Upper lobe of left lung (tissue), 6 donors: Measurements from ENCODE around the gene SMCO4. TPM values are rescaled to one million over a fixed set of nuclear protein-coding genes. Genes with fewer than 3 reads are reported as not detected.

Experiments
- ATAC-seq, 2 donors: fragments of 200-7000 bp; cut with Tn5 transposase; one replicate each; pipeline ENCODE4 v1.9.1; 2022; ENCODE audit warnings: mild to moderate bottlenecking in 2 of 2, moderate library complexity in 2 of 2; ENCODE audit not compliant: low FRiP score in 2 of 2
- DNase-seq, 2 donors: peaks; one replicate each; pipeline ENCODE4 v3.0.0-alpha.2; 2019 to 2020
- H3K27ac ChIP-seq, 4 donors: fragments of 200-600 bp; sonication (generic); one replicate each; pipeline ENCODE4 v1.5.1; 2016 to 2019
- H3K27me3 ChIP-seq, 4 donors: fragments of 200-600 bp; sonication (generic); one replicate each; pipeline ENCODE4 v1.5.1; 2017 to 2019
- H3K36me3 ChIP-seq, 4 donors: fragments of 200-600 bp; sonication (generic); one replicate each; pipeline ENCODE4 v1.5.1; 2016 to 2019
- H3K4me1 ChIP-seq, 4 donors: fragments of 200-600 bp; sonication (generic); one replicate each; pipeline ENCODE4 v1.5.1; 2018 to 2019
- H3K4me3 ChIP-seq, 4 donors: fragments of 200-600 bp; sonication (generic); one replicate each; pipeline ENCODE4 v1.5.1; 2017 to 2019; ENCODE audit warnings: mild to moderate bottlenecking in 2 of 4, moderate library complexity in 1 of 4
- H3K9me3 ChIP-seq, 4 donors: fragments of 200-600 bp; sonication (generic); one replicate each; pipeline ENCODE4 v1.5.1; 2018 to 2019
- EP300 ChIP-seq, 4 donors: sonication (generic); formaldehyde crosslinking; IDR thresholded peaks; one replicate each; pipeline ENCODE4 v1.5.1; 2017; ENCODE audit warnings: antibody characterized with exemption in 4 of 4, control low read depth in 2 of 4
- POLR2A ChIP-seq, 4 donors: fragments of 450-650 bp; IDR thresholded peaks; one replicate each; pipeline ENCODE4 v1.5.1; 2016 to 2017; ENCODE audit warnings: antibody characterized with exemption in 4 of 4, mild to moderate bottlenecking in 2 of 4
- POLR2AphosphoS5 ChIP-seq, 2 donors: sonication (generic); formaldehyde crosslinking; IDR thresholded peaks; one replicate each; pipeline ENCODE4 v1.5.1; 2017; ENCODE audit warnings: antibody characterized with exemption in 2 of 2
- WGBS, 2 donors: methylation state at CpG; one replicate each; pipeline ENCODE4 v1.1.5; 2017 to 2018; 5-methylcytosine and 5-hydroxymethylcytosine counted together
- total RNA-seq, 6 donors: library from RNA; depleted of rRNA in 4 of 6; stranded (reverse); fragments of >200 nt in 4 of 6; gene quantifications; one replicate each; pipeline versions ENCODE4 v1.1.0 to v1.2.1, GENCODE V29; 2016 to 2021
- TF ChIP-seq, protein P1 (sequence below), 6 experiments: fragments of 450-650 bp in 4 of 6; fragments of 200-600 bp in 2 of 6; sonication (generic) in 2 of 6; IDR thresholded peaks; one replicate each; pipeline ENCODE4 v1.5.1; 2016 to 2019; ENCODE audit warnings: antibody characterized with exemption in 6 of 6
- donor health status: DM: no; HTN: no; CAD: no; lungs with moderate emphysema.
- donor health status: DM: no; HTN: yes; CAD: no; lungs with severe emphysema.

The SMCO4 gene
- total RNA-seq, 6 donors from 2014 or later: 13.6 to 62.4 (median 42.1) TPM

DNA sequence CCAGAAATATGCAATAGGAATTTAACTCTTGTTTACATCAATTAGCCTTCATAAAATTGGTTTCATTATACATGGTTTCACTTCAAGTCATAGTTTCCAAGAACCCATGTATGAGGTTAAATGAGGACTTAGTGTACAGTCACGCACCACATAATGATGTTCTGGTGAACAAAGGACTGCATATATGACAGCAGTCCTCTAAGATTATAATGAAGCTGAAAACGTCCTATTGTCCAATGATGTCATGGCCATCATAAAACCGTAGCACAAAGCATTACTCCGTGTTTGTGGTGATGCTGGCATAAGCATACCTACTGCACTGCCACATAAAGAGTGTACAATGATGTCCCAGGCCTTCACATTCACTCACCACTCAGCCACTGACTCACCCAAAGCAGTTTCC, 31.1 kb downstream of the SMCO4 start:
- Histone ChIP-seq H3K27me3 (no peaks in the 10 kb centered on the region), H3K27ac (no peak overlapping the region), H3K4me1 (peaks cover 0 to 6% (median 0%) of the 10 kb centered on the region in 4 donors), H3K9me3 (no peaks in the 10 kb centered on the region), H3K36me3 (no peaks in the 10 kb centered on the region), H3K4me3 (no peak overlapping the region)
- no peak for ATAC-seq
- DNase-seq: no peak
- 86 to 90% methylated on average over 4 of the region's 4 CpGs for WGBS, 2 donors
- TF ChIP-seq EP300 (IDR thresholded peaks at IDR 0.05): no peak
- TF ChIP-seq POLR2A (IDR thresholded peaks at IDR 0.05): no peak
- no peak for TF ChIP-seq POLR2AphosphoS5 (IDR thresholded peaks at IDR 0.05)
- TF ChIP-seq, protein P1, sequence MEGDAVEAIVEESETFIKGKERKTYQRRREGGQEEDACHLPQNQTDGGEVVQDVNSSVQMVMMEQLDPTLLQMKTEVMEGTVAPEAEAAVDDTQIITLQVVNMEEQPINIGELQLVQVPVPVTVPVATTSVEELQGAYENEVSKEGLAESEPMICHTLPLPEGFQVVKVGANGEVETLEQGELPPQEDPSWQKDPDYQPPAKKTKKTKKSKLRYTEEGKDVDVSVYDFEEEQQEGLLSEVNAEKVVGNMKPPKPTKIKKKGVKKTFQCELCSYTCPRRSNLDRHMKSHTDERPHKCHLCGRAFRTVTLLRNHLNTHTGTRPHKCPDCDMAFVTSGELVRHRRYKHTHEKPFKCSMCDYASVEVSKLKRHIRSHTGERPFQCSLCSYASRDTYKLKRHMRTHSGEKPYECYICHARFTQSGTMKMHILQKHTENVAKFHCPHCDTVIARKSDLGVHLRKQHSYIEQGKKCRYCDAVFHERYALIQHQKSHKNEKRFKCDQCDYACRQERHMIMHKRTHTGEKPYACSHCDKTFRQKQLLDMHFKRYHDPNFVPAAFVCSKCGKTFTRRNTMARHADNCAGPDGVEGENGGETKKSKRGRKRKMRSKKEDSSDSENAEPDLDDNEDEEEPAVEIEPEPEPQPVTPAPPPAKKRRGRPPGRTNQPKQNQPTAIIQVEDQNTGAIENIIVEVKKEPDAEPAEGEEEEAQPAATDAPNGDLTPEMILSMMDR (IDR thresholded peaks at IDR 0.05): no peak

DNA sequence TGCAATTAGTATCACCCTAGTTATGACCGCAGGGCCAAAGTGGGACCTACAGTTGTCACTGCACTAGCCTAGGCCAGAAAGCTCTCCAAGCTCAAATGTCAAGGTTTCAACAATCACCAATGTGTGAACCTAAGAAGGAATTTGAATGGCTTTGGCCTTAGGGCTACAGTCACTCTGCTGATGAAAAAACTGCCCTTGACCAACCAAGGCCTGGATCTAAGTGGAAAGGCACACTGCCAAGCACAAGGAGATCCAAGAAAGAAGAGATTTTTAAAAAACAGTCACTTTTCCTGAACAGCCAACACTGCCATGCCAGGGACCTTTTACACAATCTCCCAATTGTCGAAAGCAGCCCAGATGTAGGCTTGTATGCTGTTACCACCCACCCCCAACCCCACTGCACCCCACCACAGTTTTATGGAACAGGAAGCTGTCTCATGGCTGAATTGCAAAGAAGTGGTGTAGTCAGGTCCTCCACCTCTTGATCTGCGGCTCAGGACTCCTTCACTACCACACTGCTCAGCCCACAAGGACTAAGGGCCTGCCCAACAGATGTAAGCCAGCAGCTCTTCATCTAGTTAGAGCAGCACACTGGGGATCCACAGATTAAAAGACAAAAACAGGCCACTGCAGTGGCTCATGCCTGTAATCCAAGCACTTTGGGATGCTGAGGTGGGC, 32.9 kb downstream of the SMCO4 start:
- DNase-seq: no peak
- 77 to 89% methylated on average over 3 of the region's 3 CpGs for WGBS, 2 donors
- no peak for ATAC-seq

DNA sequence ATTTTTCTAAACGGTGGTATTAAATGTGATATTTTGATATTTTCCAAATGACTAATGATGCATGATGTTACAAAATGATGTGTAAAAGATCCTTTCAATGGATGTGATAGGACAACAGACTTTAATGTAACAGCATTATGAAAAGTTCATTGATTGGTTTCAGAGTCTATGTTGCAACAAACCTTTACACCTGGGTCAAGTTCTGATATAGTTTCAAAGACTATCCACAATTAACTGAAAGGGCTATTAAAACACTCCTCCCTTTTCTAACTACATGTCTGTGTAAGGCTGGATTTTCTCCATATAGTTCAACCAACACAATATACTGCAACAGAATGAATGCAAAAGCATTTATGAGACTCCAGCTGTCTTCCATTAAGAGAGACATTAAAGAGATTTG, 35.7 kb downstream of the SMCO4 start:
- no peaks in the 10 kb centered on the region for H3K27me3 ChIP-seq
- H3K27ac ChIP-seq: no peak overlapping the region
- no peaks in the 10 kb centered on the region for H3K4me1 ChIP-seq
- H3K36me3 ChIP-seq: peaks cover 0 to 5% (median 0%) of the 10 kb centered on the region in 4 donors
- WGBS, 2 donors: 83 to 90% methylated on average over 1 of the region's 1 CpG
- no peaks in the 10 kb centered on the region for H3K9me3 ChIP-seq
- DNase-seq: no peak
- TF ChIP-seq EP300 (IDR thresholded peaks at IDR 0.05): no peak
- TF ChIP-seq POLR2A (IDR thresholded peaks at IDR 0.05): no peak
- ATAC-seq: no peak
- no peak overlapping the region for H3K4me3 ChIP-seq

More for the DNA sequence above, 32.9 kb downstream of the SMCO4 start:
- Histone ChIP-seq H3K27me3 (no peaks in the 10 kb centered on the region), H3K27ac (no peak overlapping the region), H3K4me3 (no peak overlapping the region), H3K4me1 (no peaks in the 10 kb centered on the region), H3K9me3 (no peaks in the 10 kb centered on the region), H3K36me3 (no peaks in the 10 kb centered on the region)
- TF ChIP-seq EP300 (IDR thresholded peaks at IDR 0.05) (no peak), POLR2AphosphoS5 (IDR thresholded peaks at IDR 0.05) (no peak), POLR2A (IDR thresholded peaks at IDR 0.05) (no peak)
- TF ChIP-seq, protein P1 (IDR thresholded peaks at IDR 0.05): no peak

DNA sequence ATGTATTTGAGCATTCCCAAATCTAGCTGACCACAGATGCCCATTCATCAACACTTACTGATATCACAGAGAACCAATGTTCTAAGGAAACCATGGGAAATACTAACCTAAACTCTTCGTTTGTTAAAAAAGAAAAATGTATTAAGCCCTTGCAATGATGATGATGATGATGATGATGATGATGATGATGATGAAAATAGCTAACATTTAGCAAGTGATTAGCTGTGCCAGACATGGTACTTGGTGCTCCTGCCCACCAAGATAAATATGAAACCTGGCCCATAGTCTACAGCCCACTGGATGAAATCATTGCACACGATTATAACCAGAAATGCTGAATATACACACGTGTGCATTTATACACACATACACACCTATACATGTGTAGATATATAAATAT, 37.5 kb downstream of the SMCO4 start:
- H3K27ac ChIP-seq: no peak overlapping the region
- peaks cover 0 to 5% (median 0%) of the 10 kb centered on the region in 4 donors for H3K36me3 ChIP-seq
- no peak for ATAC-seq
- TF ChIP-seq, protein P1 (IDR thresholded peaks at IDR 0.05): no peak
- TF ChIP-seq POLR2AphosphoS5 (IDR thresholded peaks at IDR 0.05) (no peak), EP300 (IDR thresholded peaks at IDR 0.05) (no peak), POLR2A (IDR thresholded peaks at IDR 0.05) (no peak)
- WGBS, 2 donors: 78 to 85% methylated on average over 3 of the region's 3 CpGs
- H3K4me1 ChIP-seq: no peaks in the 10 kb centered on the region
- no peaks in the 10 kb centered on the region for H3K9me3 ChIP-seq
- no peak overlapping the region for H3K4me3 ChIP-seq
- H3K27me3 ChIP-seq: no peaks in the 10 kb centered on the region
- DNase-seq: no peak

DNA sequence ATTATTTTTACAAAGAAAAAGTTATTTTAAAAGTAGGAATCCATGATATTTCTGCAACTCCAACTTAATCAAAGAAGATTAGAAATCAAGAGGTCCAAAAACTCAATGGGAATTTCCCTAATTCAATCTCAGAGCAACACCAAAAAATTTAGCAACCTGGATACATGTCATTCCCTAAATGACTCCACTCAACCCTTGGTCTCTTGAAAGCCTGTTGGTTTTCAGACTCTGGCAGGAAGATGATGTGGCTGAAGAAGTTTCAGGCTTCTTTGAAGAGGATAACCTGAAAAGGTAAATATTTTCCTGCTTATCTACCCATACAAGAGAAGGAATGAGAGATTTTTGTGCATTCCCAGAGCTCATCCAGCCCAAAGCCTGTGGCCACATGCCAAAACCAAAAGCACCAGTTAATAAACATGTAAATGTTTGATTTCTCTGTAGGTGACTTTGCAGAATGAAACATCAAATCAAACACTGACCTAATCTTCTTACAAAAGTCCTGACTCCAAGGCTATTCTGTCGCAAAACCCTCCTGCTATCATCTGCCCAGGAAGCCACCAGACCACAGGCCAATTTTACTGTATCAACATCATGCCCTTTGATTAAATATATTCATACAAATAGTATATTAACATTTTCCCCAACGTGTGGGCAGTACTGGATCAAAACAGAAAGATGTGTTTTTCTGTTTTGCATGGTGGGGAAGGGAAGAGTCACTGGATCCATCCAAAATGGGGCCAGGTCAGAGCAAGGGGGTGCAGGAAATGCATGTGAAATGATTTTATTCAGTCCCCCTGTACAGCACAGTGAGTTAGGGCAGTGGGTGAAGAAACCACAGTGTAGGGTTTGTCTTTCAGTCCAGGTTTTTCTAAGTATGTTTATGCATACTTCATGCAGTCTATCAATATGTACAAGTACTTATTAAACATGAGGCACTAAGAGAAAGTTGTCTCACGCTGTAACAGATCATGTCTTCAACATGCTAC, 38.8 kb downstream of the SMCO4 start:
- Histone ChIP-seq H3K4me3 (no peak overlapping the region), H3K36me3 (peaks cover 0 to 5% (median 0%) of the 10 kb centered on the region in 4 donors), H3K27ac (no peak overlapping the region), H3K4me1 (no peaks in the 10 kb centered on the region), H3K9me3 (no peaks in the 10 kb centered on the region), H3K27me3 (no peaks in the 10 kb centered on the region)
- ATAC-seq (no peak), DNase-seq (no peak)
- no peak for TF ChIP-seq POLR2A (IDR thresholded peaks at IDR 0.05)
- no peak for TF ChIP-seq EP300 (IDR thresholded peaks at IDR 0.05)
- TF ChIP-seq POLR2AphosphoS5 (IDR thresholded peaks at IDR 0.05): no peak
- TF ChIP-seq, protein P1 (IDR thresholded peaks at IDR 0.05): no peak
- 76 to 81% methylated on average over 3 of the region's 3 CpGs for WGBS, 2 donors
